Psoas muscle (tissue), 8 donors: ENCODE measurements around the gene ZNF469. TPM values are rescaled to one million over a fixed set of nuclear protein-coding genes. Genes with fewer than 3 reads are reported as not detected.

Experiments used
- ATAC-seq, 4 donors: fragments of 200-7000 bp; cut with Tn5 transposase; one replicate each; pipeline ENCODE4 v1.9.1; 2020; ENCODE audit warnings: moderate library complexity in 3 of 4, mild to moderate bottlenecking in 2 of 4
- DNase-seq, 2 donors: peaks; one replicate each; pipeline ENCODE4 v3.0.0-alpha.2; 2020
- H3K27ac ChIP-seq: fragments of 200-600 bp; one replicate; pipeline ENCODE4 v1.8.0; 2022
- H3K27me3 ChIP-seq, 3 donors: fragments of 200-600 bp in 1 of 3; one replicate each; pipeline versions ENCODE4 v1.6.1 to v1.8.0; 2013 to 2022; ENCODE audit warnings: low read length in 2 of 3, mild to moderate bottlenecking in 2 of 3, moderate library complexity in 1 of 3; ENCODE audit not compliant: insufficient read depth in 3 of 3
- H3K36me3 ChIP-seq, 2 donors: fragments of 200-600 bp in 1 of 2; one replicate each; pipeline versions ENCODE4 v1.6.1 to v1.8.0; 2013 to 2022; ENCODE audit warnings: low read depth in 1 of 2, mild to moderate bottlenecking in 1 of 2, moderate library complexity in 1 of 2; ENCODE audit not compliant: insufficient read depth in 1 of 2
- H3K4me1 ChIP-seq: fragments of 200-600 bp; one replicate; pipeline ENCODE4 v1.8.0; 2022
- H3K4me3 ChIP-seq: fragments of 200-600 bp; one replicate; pipeline ENCODE4 v1.8.0; 2022; ENCODE audit warnings: mild to moderate bottlenecking
- H3K9me3 ChIP-seq: fragments of 200-600 bp; one replicate; pipeline ENCODE4 v1.8.0; 2022
- CTCF ChIP-seq: fragments of 200-600 bp; IDR thresholded peaks from one replicate; pipeline ENCODE4 v1.8.0; 2022; ENCODE audit warnings: antibody characterized with exemption
- WGBS, 3 donors: extraction: QIAGEN DNeasy Blood & Tissue Kit; methylation state at CpG; one replicate each; pipeline versions ENCODE4 v1.1.6 to v1.1.7; 2013; 5-methylcytosine and 5-hydroxymethylcytosine counted together
- intact Hi-C, 2 donors: fragments of 100-400 bp; cut with DNase I; formaldehyde crosslinking; loops; one replicate each; pipeline versions ENCODE4 v1.11.0 to v1.14.2; 2022
- polyA plus RNA-seq, 3 donors: library from polyadenylated mRNA; stranded (reverse); fragments of 200-250 nt; gene quantifications; one replicate each; pipeline ENCODE4 v1.2.3, GENCODE V29; 2013
- total RNA-seq, 4 donors: library from RNA; stranded (reverse); fragmentation: NEBNext Ultra II Directional in 2 of 4; extraction: Animal tissue kit (Norgen Biotek cat#: 25700) in 2 of 4; gene quantifications; one replicate each; pipeline versions ENCODE4 v1.2.1 to v1.2.4, GENCODE V29; 2021 to 2023
- donor health status: healthy with polysubstance abuse.
- donor health status: DM: no; HTN: no; CAD: no; lungs with moderate emphysema.
- donor health status: Bipolar disorder and iron deficiency.
- donor health status: healthy.
- donor health status: DM: yes; HTN: yes; CAD: no.
- donor health status: DM: no; HTN: no; CAD: no.
- donor health status: DM: no; HTN: no; CAD: no.
- donor health status: DM: yes; HTN: yes; CAD: no.

Gene ZNF469
- total and polyA plus RNA-seq, 7 donors, result 0.08 to 1.7 (median 0.30) TPM

GRCh38 chr16:88422733-88423447 lies 40.1 kb downstream of the ZNF469 start:
- Histone ChIP-seq H3K27ac (no peak overlapping the region), H3K9me3 (no peaks in the 10 kb centered on the region), H3K4me1 (no peaks in the 10 kb centered on the region), H3K27me3 (no peaks in the 10 kb centered on the region), H3K36me3 (no peaks in the 10 kb centered on the region), H3K4me3 (no peak overlapping the region)
- 52 to 58% (median 54%) methylated on average over 3 of the region's 3 CpGs for WGBS, 3 donors
- intact Hi-C loops, result no loop called here
- ATAC-seq, result no peak
- TF ChIP-seq CTCF, result no peak
- DNase-seq, result no peak

GRCh38 chr16:88423448-88423850 lies 40.7 kb downstream of the ZNF469 start:
- Histone ChIP-seq H3K27ac (no peak overlapping the region), H3K36me3 (no peaks in the 10 kb centered on the region), H3K4me3 (no peak overlapping the region), H3K4me1 (no peaks in the 10 kb centered on the region), H3K27me3 (no peaks in the 10 kb centered on the region), H3K9me3 (no peaks in the 10 kb centered on the region)
- TF ChIP-seq CTCF, result no peak
- intact Hi-C loops, result no loop called here
- WGBS, 3 donors, result 88% methylated on average over 6 of the region's 6 CpGs
- ATAC-seq, result no peak
- no peak for DNase-seq

- no peak for DNase-seq
- intact Hi-C loops, result no loop called here
- H3K27me3 ChIP-seq, result peaks cover 0 to 9% (median 0%) of the 10 kb centered on the region in 3 donors
- 31 to 42% (median 33%) methylated on average over 24 of the region's 24 CpGs for WGBS, 3 donors
- H3K36me3 ChIP-seq, result no peaks in the 10 kb centered on the region
- no peak overlapping the region for H3K27ac ChIP-seq
- H3K4me1 ChIP-seq, result no peaks in the 10 kb centered on the region
- H3K9me3 ChIP-seq, result no peaks in the 10 kb centered on the region
- ATAC-seq, result peak; percentile 9 to 69 (median 52)
- H3K4me3 ChIP-seq, result no peak overlapping the region
- no peak for TF ChIP-seq CTCF
Measured at GRCh38 chr16:88424587-88425235, 42.0 kb downstream of the ZNF469 start.

GRCh38 chr16:88426018-88426417 lies 43.3 kb downstream of the ZNF469 start:
- DNase-seq (no peak), ATAC-seq (no peak)
- Histone ChIP-seq H3K9me3 (no peaks in the 10 kb centered on the region), H3K27ac (no peak overlapping the region), H3K4me1 (peaks cover 6% of the 10 kb centered on the region), H3K27me3 (peaks cover 0 to 22% (median 8%) of the 10 kb centered on the region in 3 donors), H3K4me3 (no peak overlapping the region), H3K36me3 (no peaks in the 10 kb centered on the region)
- TF ChIP-seq CTCF, result no peak
- intact Hi-C loops, result no loop called here
- 93 to 96% (median 94%) methylated on average over 9 to 13 of the region's 13 CpGs for WGBS, 3 donors
